ENCODE measurements around the gene NCAM1.
A peak's percentile ranks its signal among the peaks of the same experiment; 100 is the strongest.

The NCAM1 gene

GRCh38 chr11:113314389-113315301, 353.4 kb downstream of the NCAM1 start, which contains the start of gene TTC12:
Gene TTC12 (plus strand): TSS chr11:113314583. CDS start chr11:113316258, 1,675 bp downstream.
- peak; percentile 88 for DNase-seq (ENCODE audit: low read depth)

GRCh38 chr11:113315811-113316210, 354.6 kb downstream of the NCAM1 start:
- no peak for DNase-seq (ENCODE audit: low read depth)

GRCh38 chr11:113316256-113316655, 355.0 kb downstream of the NCAM1 start:
- DNase-seq (ENCODE audit: low read depth), result no peak

GRCh38 chr11:113317339-113317738, 356.1 kb downstream of the NCAM1 start:
- DNase-seq (ENCODE audit: low read depth), result no peak

- DNase-seq (ENCODE audit: low read depth), result no peak
Observed at GRCh38 chr11:113319085-113319484, 357.9 kb downstream of the NCAM1 start.

- DNase-seq (ENCODE audit: low read depth), result no peak
Observed at GRCh38 chr11:113322158-113322557, 360.9 kb downstream of the NCAM1 start.

GRCh38 chr11:113324250-113324649, 363.0 kb downstream of the NCAM1 start:
- DNase-seq (ENCODE audit: low read depth), result no peak

All from activated gamma-delta T cell treated with anti-CD3 and anti-CD28 coated beads, Interleukin-2, amount 50 U/mL, for 16 hours (primary cell).